Prostate gland (tissue), 2 donors: ENCODE measurements around the gene MTARC1. TPM values are rescaled to one million over a fixed set of nuclear protein-coding genes. Genes with fewer than 3 reads are reported as not detected.

Source experiments
- DNase-seq: peaks from one replicate; pipeline ENCODE4 v3.0.0-alpha.2; 2019; ENCODE audit warnings: low spot score
- H3K27ac ChIP-seq, 2 donors: fragments of 200-600 bp; sonication (generic); 2 replicates each; pipeline ENCODE4 v1.5.1; 2017 to 2019
- H3K27me3 ChIP-seq: fragments of 200-600 bp; sonication (generic); replicated peaks from 2 replicates; pipeline ENCODE4 v1.5.1; 2019; ENCODE audit not compliant: insufficient read depth
- H3K36me3 ChIP-seq, 2 donors: fragments of 200-600 bp; sonication (generic); 1 replicate in 1 of 2; 2 replicates in 1 of 2; pipeline versions ENCODE4 v1.5.1 to v1.8.1; 2017 to 2019
- H3K4me1 ChIP-seq: fragments of 200-600 bp; sonication (generic); replicated peaks from 2 replicates; pipeline ENCODE4 v1.5.1; 2019
- H3K4me3 ChIP-seq, 2 donors: fragments of 200-600 bp; sonication (generic); 2 replicates each; pipeline ENCODE4 v1.5.1; 2017 to 2019
- H3K9me3 ChIP-seq: fragments of 200-600 bp; sonication (generic); 2 replicates; pipeline ENCODE4 v1.5.1; 2017
- POLR2A ChIP-seq: fragments of 450-650 bp; IDR thresholded peaks from one replicate; pipeline ENCODE4 v1.6.1; 2016; ENCODE audit warnings: antibody characterized with exemption, mild to moderate bottlenecking
- POLR2AphosphoS5 ChIP-seq: sonication (generic); formaldehyde crosslinking; IDR thresholded peaks from one replicate; pipeline ENCODE4 v1.6.1; 2017; ENCODE audit warnings: antibody characterized with exemption
- WGBS: methylation state at CpG from one replicate; pipeline ENCODE4 v1.1.5; 2018; 5-methylcytosine and 5-hydroxymethylcytosine counted together
- intact Hi-C: fragments of 100-400 bp; cut with DNase I; formaldehyde crosslinking; loops from one replicate; pipeline ENCODE4 v1.14.2; 2022
- total RNA-seq, 2 donors: library from RNA; depleted of rRNA; stranded (reverse); fragments of >200 nt; gene quantifications; one replicate each; pipeline ENCODE4 v1.1.0, GENCODE V29; 2016
- TF ChIP-seq, protein P1 (sequence below), 4 experiments: fragments of 200-600 bp in 2 of 4; fragments of 450-650 bp in 2 of 4; sonication (generic) in 2 of 4; IDR thresholded peaks; 1 replicate in 3 of 4; 2 replicates in 1 of 4; pipeline ENCODE4 v1.5.1; 2016 to 2019; ENCODE audit warnings: antibody characterized with exemption in 4 of 4, mild to moderate bottlenecking in 2 of 4, moderate library complexity in 2 of 4

Gene MTARC1
- total RNA-seq, 2 donors from 2014 or later, result 5.7 to 29.7 TPM

- no peak for DNase-seq
- no peak overlapping the region for H3K27ac ChIP-seq
- WGBS, result 79% methylated on average over 1 of the region's 1 CpG
- no peaks in the 10 kb centered on the region for H3K36me3 ChIP-seq
- no peaks in the 10 kb centered on the region for H3K9me3 ChIP-seq
- H3K4me1 ChIP-seq, result no peaks in the 10 kb centered on the region
- no peak overlapping the region for H3K4me3 ChIP-seq
- no peaks in the 10 kb centered on the region for H3K27me3 ChIP-seq
- intact Hi-C loops, result loop anchor here (10.0 kb wide), 1 partner anchor 387 kb away; no protein-coding TSS in a partner anchor
- TF ChIP-seq, protein P1, sequence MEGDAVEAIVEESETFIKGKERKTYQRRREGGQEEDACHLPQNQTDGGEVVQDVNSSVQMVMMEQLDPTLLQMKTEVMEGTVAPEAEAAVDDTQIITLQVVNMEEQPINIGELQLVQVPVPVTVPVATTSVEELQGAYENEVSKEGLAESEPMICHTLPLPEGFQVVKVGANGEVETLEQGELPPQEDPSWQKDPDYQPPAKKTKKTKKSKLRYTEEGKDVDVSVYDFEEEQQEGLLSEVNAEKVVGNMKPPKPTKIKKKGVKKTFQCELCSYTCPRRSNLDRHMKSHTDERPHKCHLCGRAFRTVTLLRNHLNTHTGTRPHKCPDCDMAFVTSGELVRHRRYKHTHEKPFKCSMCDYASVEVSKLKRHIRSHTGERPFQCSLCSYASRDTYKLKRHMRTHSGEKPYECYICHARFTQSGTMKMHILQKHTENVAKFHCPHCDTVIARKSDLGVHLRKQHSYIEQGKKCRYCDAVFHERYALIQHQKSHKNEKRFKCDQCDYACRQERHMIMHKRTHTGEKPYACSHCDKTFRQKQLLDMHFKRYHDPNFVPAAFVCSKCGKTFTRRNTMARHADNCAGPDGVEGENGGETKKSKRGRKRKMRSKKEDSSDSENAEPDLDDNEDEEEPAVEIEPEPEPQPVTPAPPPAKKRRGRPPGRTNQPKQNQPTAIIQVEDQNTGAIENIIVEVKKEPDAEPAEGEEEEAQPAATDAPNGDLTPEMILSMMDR (IDR thresholded peaks at IDR 0.05), result no peak
- TF ChIP-seq POLR2A (no peak), POLR2AphosphoS5 (no peak)
Observed at GRCh38 chr1:220817907-220818306, 31.2 kb downstream of the MTARC1 start.

- intact Hi-C loops, result loop anchor here (10.0 kb wide), 1 partner anchor 386 kb away; no protein-coding TSS in a partner anchor
- DNase-seq, result no peak
- Histone ChIP-seq H3K36me3 (no peaks in the 10 kb centered on the region), H3K27me3 (no peaks in the 10 kb centered on the region), H3K9me3 (no peaks in the 10 kb centered on the region), H3K27ac (no peak overlapping the region), H3K4me3 (no peak overlapping the region), H3K4me1 (no peaks in the 10 kb centered on the region)
- TF ChIP-seq POLR2A (no peak), POLR2AphosphoS5 (no peak)
- TF ChIP-seq, protein P1 (IDR thresholded peaks at IDR 0.05), result no peak
- WGBS, result 37% methylated on average over 14 of the region's 14 CpGs
Observed at GRCh38 chr1:220818421-220819173, 31.9 kb downstream of the MTARC1 start.

- DNase-seq, result no peak
- TF ChIP-seq POLR2A (no peak), POLR2AphosphoS5 (no peak)
- TF ChIP-seq, protein P1 (IDR thresholded peaks at IDR 0.05), result no peak
- H3K27me3 ChIP-seq, result no peaks in the 10 kb centered on the region
- H3K36me3 ChIP-seq, result no peaks in the 10 kb centered on the region
- H3K9me3 ChIP-seq, result no peaks in the 10 kb centered on the region
- intact Hi-C loops, result loop anchor here (10.0 kb wide), 1 partner anchor 385 kb away; no protein-coding TSS in a partner anchor
- no peak overlapping the region for H3K4me3 ChIP-seq
- H3K27ac ChIP-seq, result no peak overlapping the region
- H3K4me1 ChIP-seq, result no peaks in the 10 kb centered on the region
- WGBS, result 55% methylated on average over 1 of the region's 1 CpG
Observed at GRCh38 chr1:220819467-220820026, 32.8 kb downstream of the MTARC1 start.

GRCh38 chr1:220824031-220824989, 37.6 kb downstream of the MTARC1 start:
- WGBS, result 84% methylated on average over 9 of the region's 9 CpGs
- H3K36me3 ChIP-seq, result no peaks in the 10 kb centered on the region
- no peaks in the 10 kb centered on the region for H3K4me1 ChIP-seq
- no peak overlapping the region for H3K27ac ChIP-seq
- H3K27me3 ChIP-seq, result no peaks in the 10 kb centered on the region
- intact Hi-C loops, result no loop called here
- no peak for TF ChIP-seq POLR2AphosphoS5
- H3K4me3 ChIP-seq, result no peak overlapping the region
- no peaks in the 10 kb centered on the region for H3K9me3 ChIP-seq
- DNase-seq, result no peak
